Gastroesophageal sphincter (tissue), 3 donors: ENCODE measurements around the gene GBP2.

Experiments
- CTCF ChIP-seq, 4 experiments: fragments of 200-600 bp in 2 of 4; fragments of 450-650 bp in 2 of 4; sonication (generic) in 1 of 4; IDR thresholded peaks; one replicate each; pipeline ENCODE4 v1.5.1; 2017 to 2019; ENCODE audit warnings: antibody characterized with exemption in 4 of 4, mild to moderate bottlenecking in 2 of 4, moderate library complexity in 2 of 4
- POLR2A ChIP-seq, 2 donors: fragments of 450-650 bp; IDR thresholded peaks; one replicate each; pipeline ENCODE4 v1.6.1; 2017; ENCODE audit warnings: antibody characterized with exemption in 2 of 2, mild to moderate bottlenecking in 2 of 2, moderate library complexity in 1 of 2
- POLR2AphosphoS5 ChIP-seq: sonication (generic); formaldehyde crosslinking; IDR thresholded peaks from one replicate; pipeline ENCODE4 v1.6.1; 2017; ENCODE audit warnings: antibody characterized with exemption

GRCh38 chr1:89069951-89070350 lies 56.0 kb downstream of the GBP2 start:
- TF ChIP-seq CTCF (IDR thresholded peaks at IDR 0.05): no peak
- no peak for TF ChIP-seq POLR2AphosphoS5
- no peak for TF ChIP-seq POLR2A (IDR thresholded peaks at IDR 0.05)
